AG10803 (cell line): ENCODE measurements around the gene WDFY4.

Experiments used
- DNase-seq: peaks from one replicate; pipeline ENCODE4 v3.0.0; 2010; ENCODE audit warnings: low read depth
- H3K4me3 ChIP-seq: 2 replicates; pipeline ENCODE4 v1.5.1; 2011; ENCODE audit warnings: mild to moderate bottlenecking, low read length, control low read depth
- TF ChIP-seq, protein P1 (sequence below): conservative IDR thresholded peaks from 2 replicates; pipeline ENCODE4 v1.5.1; 2011; ENCODE audit warnings: mild to moderate bottlenecking, low read length, control low read depth, inconsistent platforms

Gene WDFY4

GRCh38 chr10:48932831-48933664 is 248.4 kb downstream of the WDFY4 start:
- DNase-seq, result peak; percentile 16
- no peak overlapping the region for H3K4me3 ChIP-seq
- TF ChIP-seq, protein P1, sequence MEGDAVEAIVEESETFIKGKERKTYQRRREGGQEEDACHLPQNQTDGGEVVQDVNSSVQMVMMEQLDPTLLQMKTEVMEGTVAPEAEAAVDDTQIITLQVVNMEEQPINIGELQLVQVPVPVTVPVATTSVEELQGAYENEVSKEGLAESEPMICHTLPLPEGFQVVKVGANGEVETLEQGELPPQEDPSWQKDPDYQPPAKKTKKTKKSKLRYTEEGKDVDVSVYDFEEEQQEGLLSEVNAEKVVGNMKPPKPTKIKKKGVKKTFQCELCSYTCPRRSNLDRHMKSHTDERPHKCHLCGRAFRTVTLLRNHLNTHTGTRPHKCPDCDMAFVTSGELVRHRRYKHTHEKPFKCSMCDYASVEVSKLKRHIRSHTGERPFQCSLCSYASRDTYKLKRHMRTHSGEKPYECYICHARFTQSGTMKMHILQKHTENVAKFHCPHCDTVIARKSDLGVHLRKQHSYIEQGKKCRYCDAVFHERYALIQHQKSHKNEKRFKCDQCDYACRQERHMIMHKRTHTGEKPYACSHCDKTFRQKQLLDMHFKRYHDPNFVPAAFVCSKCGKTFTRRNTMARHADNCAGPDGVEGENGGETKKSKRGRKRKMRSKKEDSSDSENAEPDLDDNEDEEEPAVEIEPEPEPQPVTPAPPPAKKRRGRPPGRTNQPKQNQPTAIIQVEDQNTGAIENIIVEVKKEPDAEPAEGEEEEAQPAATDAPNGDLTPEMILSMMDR, result no peak

- H3K4me3 ChIP-seq, result no peak overlapping the region
- DNase-seq, result peak; percentile 12
- TF ChIP-seq, protein P1, result no peak
Observed at GRCh38 chr10:48934672-48935501, 250.2 kb downstream of the WDFY4 start.

DNA sequence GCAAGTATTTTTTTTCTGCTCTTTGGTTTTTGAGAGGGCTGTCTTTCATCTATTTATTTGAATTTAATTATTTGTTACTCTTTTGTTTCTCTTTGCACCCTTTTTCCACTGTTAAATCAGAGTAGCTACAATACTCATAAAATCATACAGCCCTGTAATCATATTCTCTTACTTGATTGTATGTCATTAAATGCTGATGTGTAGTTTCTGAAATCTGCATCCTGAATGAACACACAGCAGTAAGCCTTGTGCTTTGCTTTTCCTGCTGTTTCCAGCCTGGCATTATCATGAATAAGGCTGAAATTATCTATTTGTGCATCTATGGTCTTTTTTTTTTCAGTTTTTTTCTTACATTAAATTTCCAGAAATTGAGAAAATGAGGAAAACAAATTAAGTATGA is 250.9 kb downstream of the WDFY4 start:
- no peak for DNase-seq
- no peak overlapping the region for H3K4me3 ChIP-seq
- TF ChIP-seq, protein P1, result no peak

- no peak for DNase-seq
- TF ChIP-seq, protein P1, result no peak
- H3K4me3 ChIP-seq, result no peak overlapping the region
Observed at GRCh38 chr10:48937796-48938195, 253.1 kb downstream of the WDFY4 start.

DNA sequence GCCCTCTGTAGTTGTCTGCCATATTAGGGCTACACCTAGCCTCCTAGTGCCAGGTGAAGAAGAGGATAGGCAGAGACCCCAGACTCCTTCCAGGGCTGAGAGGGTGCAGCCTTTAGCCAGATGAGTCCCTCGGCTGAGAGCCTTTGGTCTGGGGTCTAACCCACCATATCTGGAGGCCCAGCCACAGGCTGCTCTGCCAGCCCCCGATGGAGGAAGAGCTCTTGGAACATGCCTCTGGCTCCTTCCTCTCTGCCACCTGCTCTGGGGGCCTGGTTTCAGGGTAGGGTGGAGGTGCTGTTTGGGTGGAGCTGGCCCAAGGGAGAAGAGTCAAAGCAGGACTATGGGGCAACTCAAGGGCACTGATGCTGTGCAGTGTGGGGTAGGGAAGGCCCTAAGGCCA is 253.6 kb downstream of the WDFY4 start:
- no peak for DNase-seq
- TF ChIP-seq, protein P1, result no peak
- no peak overlapping the region for H3K4me3 ChIP-seq

- TF ChIP-seq, protein P1, result no peak
- no peak for DNase-seq
Observed at GRCh38 chr10:48938990-48939536, 254.4 kb downstream of the WDFY4 start.

More at GRCh38 chr10:48938990-48939536, 254.4 kb downstream of the WDFY4 start:
- no peak overlapping the region for H3K4me3 ChIP-seq
